ENCODE measurements around the gene EPHA3. TPM values are rescaled to one million over a fixed set of nuclear protein-coding genes. Genes with fewer than 3 reads are reported as not detected.

Gene EPHA3
- total RNA-seq, 2 donors from 2014 or later: 9.4 to 11.9 TPM

DNA sequence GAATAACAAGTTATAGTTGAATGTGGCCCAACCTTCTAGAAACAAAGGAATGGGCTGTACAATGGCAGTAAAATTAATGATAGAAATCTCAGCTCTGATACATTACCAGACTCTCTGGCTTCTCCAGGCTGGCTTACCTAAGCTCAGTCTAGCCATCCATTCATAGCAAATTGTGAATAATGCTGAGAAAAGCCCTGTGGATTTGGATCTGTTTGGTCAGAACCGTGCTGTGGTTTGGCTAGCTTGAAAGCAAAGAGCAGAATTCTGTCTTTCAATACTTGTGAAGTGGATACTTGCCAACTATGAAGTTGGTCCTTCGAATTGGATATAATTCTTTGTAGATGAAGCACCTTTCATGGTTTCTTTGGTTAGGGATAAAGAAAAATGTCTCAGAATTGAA is 199.1 kb downstream of the EPHA3 start:
- no peaks in the 10 kb centered on the region for H3K36me3 ChIP-seq
- H3K9me3 ChIP-seq: no peaks in the 10 kb centered on the region
- H3K4me1 ChIP-seq (replicated peaks): no peaks in the 10 kb centered on the region
- H3K27ac ChIP-seq: no peak overlapping the region
- WGBS: 75% methylated on average over 2 of the region's 2 CpGs
- H3K27me3 ChIP-seq (replicated peaks; ENCODE audit: insufficient read depth): no peaks in the 10 kb centered on the region
- TF ChIP-seq POLR2AphosphoS5 (IDR thresholded peaks at IDR 0.05) (no peak), POLR2A (IDR thresholded peaks at IDR 0.05) (no peak)
- TF ChIP-seq, protein P1, sequence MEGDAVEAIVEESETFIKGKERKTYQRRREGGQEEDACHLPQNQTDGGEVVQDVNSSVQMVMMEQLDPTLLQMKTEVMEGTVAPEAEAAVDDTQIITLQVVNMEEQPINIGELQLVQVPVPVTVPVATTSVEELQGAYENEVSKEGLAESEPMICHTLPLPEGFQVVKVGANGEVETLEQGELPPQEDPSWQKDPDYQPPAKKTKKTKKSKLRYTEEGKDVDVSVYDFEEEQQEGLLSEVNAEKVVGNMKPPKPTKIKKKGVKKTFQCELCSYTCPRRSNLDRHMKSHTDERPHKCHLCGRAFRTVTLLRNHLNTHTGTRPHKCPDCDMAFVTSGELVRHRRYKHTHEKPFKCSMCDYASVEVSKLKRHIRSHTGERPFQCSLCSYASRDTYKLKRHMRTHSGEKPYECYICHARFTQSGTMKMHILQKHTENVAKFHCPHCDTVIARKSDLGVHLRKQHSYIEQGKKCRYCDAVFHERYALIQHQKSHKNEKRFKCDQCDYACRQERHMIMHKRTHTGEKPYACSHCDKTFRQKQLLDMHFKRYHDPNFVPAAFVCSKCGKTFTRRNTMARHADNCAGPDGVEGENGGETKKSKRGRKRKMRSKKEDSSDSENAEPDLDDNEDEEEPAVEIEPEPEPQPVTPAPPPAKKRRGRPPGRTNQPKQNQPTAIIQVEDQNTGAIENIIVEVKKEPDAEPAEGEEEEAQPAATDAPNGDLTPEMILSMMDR (IDR thresholded peaks at IDR 0.05): no peak
- intact Hi-C loops (cut with DNase I): no loop called here
- no peak for DNase-seq (ENCODE audit: low spot score)
- H3K4me3 ChIP-seq: no peak overlapping the region

GRCh38 chr3:89311581-89311980 is 204.2 kb downstream of the EPHA3 start:
- Histone ChIP-seq H3K27me3 (replicated peaks; ENCODE audit: insufficient read depth) (no peaks in the 10 kb centered on the region), H3K4me3 (no peak overlapping the region), H3K36me3 (no peaks in the 10 kb centered on the region), H3K27ac (no peak overlapping the region), H3K4me1 (replicated peaks) (no peaks in the 10 kb centered on the region), H3K9me3 (no peaks in the 10 kb centered on the region)
- no peak for DNase-seq (ENCODE audit: low spot score)
- TF ChIP-seq POLR2A (IDR thresholded peaks at IDR 0.05) (no peak), POLR2AphosphoS5 (IDR thresholded peaks at IDR 0.05) (no peak)
- TF ChIP-seq, protein P1 (IDR thresholded peaks at IDR 0.05): no peak
- WGBS: 14% methylated on average over 2 of the region's 2 CpGs
- intact Hi-C loops (cut with DNase I): loop anchor here (5.0 to 10.0 kb wide), 2 partner anchors 99 to 197 kb away; no protein-coding TSS in a partner anchor

DNA sequence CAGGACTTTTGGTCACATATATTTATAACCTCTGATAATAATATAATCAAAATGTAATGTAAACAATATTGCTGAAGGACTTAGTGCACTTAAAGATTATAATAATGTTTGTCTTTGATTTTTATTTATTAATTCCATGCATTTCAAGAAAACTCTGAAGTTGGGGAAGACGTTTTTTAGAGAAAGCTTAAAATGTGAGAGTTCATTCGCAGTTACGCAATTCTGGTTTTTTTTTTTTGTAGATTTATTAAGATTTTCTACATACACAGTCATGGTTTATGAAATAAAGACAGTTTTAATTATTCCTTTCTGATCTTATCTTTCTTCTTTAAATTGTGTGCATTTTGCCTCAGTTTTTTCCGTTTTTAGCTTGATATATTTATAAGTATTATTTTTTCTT is 204.7 kb downstream of the EPHA3 start:
- Histone ChIP-seq H3K4me3 (no peak overlapping the region), H3K4me1 (replicated peaks) (no peaks in the 10 kb centered on the region), H3K36me3 (no peaks in the 10 kb centered on the region), H3K27me3 (replicated peaks; ENCODE audit: insufficient read depth) (no peaks in the 10 kb centered on the region), H3K9me3 (no peaks in the 10 kb centered on the region), H3K27ac (no peak overlapping the region)
- 92% methylated on average over 4 of the region's 4 CpGs for WGBS
- no peak for DNase-seq (ENCODE audit: low spot score)
- intact Hi-C loops (cut with DNase I): loop anchor here (5.0 to 10.0 kb wide), 2 partner anchors 100 to 197 kb away; no protein-coding TSS in a partner anchor
- TF ChIP-seq POLR2A (IDR thresholded peaks at IDR 0.05) (no peak), POLR2AphosphoS5 (IDR thresholded peaks at IDR 0.05) (no peak)
- TF ChIP-seq, protein P1 (IDR thresholded peaks at IDR 0.05): no peak

DNA sequence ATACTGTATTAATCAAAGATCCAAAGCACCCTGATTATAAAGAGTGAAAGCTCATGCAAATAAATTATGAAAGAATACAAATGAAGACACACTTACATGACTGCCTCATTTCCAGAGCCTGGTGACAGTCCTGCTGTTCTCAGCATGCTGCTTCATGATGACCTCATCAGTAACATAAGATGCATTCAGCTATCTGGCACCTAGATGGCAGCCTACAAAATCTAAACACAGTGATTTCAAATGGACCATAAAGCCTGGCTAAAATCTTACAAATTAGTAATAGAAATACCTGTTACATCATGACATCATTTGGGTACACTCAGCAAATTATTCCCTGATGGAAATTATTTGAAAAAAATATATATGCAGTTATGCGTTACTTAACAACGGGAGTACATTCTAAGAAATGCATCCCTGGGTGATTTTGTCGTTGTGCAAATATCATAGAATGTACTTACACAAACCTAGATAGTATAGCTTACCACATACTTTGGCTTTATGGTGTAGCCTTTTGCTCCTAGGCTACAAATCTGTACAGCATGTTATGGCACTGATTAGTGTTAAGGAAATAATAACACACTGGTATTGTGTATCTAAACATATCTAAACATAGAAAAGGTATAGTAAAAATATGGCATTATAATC is 207.2 kb downstream of the EPHA3 start:
- Histone ChIP-seq H3K36me3 (no peaks in the 10 kb centered on the region), H3K4me3 (no peak overlapping the region), H3K27me3 (replicated peaks; ENCODE audit: insufficient read depth) (no peaks in the 10 kb centered on the region), H3K27ac (no peak overlapping the region), H3K4me1 (replicated peaks) (no peaks in the 10 kb centered on the region), H3K9me3 (no peaks in the 10 kb centered on the region)
- WGBS: 54% methylated on average over 3 of the region's 3 CpGs
- intact Hi-C loops (cut with DNase I): loop anchor here (5.0 to 10.0 kb wide), 2 partner anchors 102 to 200 kb away; no protein-coding TSS in a partner anchor
- no peak for TF ChIP-seq POLR2A (IDR thresholded peaks at IDR 0.05)
- TF ChIP-seq, protein P1 (IDR thresholded peaks at IDR 0.05): peak in 1 of 4 experiments; percentile 4
- DNase-seq (ENCODE audit: low spot score): no peak

All from prostate gland (tissue), 2 donors.